ENCODE measurements around the gene CD80.
"Not testable (repeated sequence)": the region's sequence is repeated elsewhere in the genome, so short reads cannot be mapped to it uniquely, and the experiment has no call there.

The CD80 gene

GRCh38 chr3:119596398-119596797 lies 37.0 kb upstream of the CD80 start:
- H3F3A ChIP-seq (ENCODE audit: control insufficient read depth, insufficient read depth), result no peaks in the 10 kb centered on the region
- H3K4me2 ChIP-seq (ENCODE audit: low read length), result no peak overlapping the region
- TF ChIP-seq EZH2phosphoT487 (IDR thresholded peaks at IDR 0.05; ENCODE audit: borderline replicate concordance, low read length), result no peak
- no peak overlapping the region for H3K27ac ChIP-seq (ENCODE audit: low read depth, low read length)
- no peaks in the 10 kb centered on the region for H3K36me3 ChIP-seq (ENCODE audit: control insufficient read depth, low read length)
- no peaks in the 10 kb centered on the region for H3K9me3 ChIP-seq (ENCODE audit: control insufficient read depth, insufficient read depth, low read length)
- no peaks in the 10 kb centered on the region for H4K20me1 ChIP-seq (ENCODE audit: control insufficient read depth, insufficient read depth, low read depth, low read length)
- H3K27me3 ChIP-seq (ENCODE audit: control insufficient read depth, low read length), result peaks cover 3% of the 10 kb centered on the region; the same call in 1 of the 2 replicates
- H3K9me2 ChIP-seq (replicated peaks; ENCODE audit: control insufficient read depth, low read length), result no peaks in the 10 kb centered on the region
- no peak overlapping the region for H3K4me3 ChIP-seq (ENCODE audit: low read length)
- no peaks in the 10 kb centered on the region for H3K79me2 ChIP-seq (ENCODE audit: control insufficient read depth, low read length)
- 0 out of 2 replicates have a peak, but pooled peaks cover 3% of the 10 kb centered on the region for H3K4me1 ChIP-seq (ENCODE audit: control insufficient read depth, low read length)

GRCh38 chr3:119595639-119596334 lies 36.4 kb upstream of the CD80 start:
- Histone ChIP-seq H3K9me2 (replicated peaks; ENCODE audit: control insufficient read depth, low read length) (no peaks in the 10 kb centered on the region), H3K27ac (ENCODE audit: low read depth, low read length) (no peak overlapping the region), H3K4me3 (ENCODE audit: low read length) (no peak overlapping the region), H3K9me3 (ENCODE audit: control insufficient read depth, insufficient read depth, low read length) (no peaks in the 10 kb centered on the region), H3K79me2 (ENCODE audit: control insufficient read depth, low read length) (no peaks in the 10 kb centered on the region), H3K4me2 (ENCODE audit: low read length) (no peak overlapping the region), H3K27me3 (ENCODE audit: control insufficient read depth, low read length) (peaks cover 3% of the 10 kb centered on the region; the same call in 1 of the 2 replicates), H4K20me1 (ENCODE audit: control insufficient read depth, insufficient read depth, low read depth, low read length) (no peaks in the 10 kb centered on the region), H3F3A (ENCODE audit: control insufficient read depth, insufficient read depth) (no peaks in the 10 kb centered on the region), H3K36me3 (ENCODE audit: control insufficient read depth, low read length) (no peaks in the 10 kb centered on the region), H3K4me1 (ENCODE audit: control insufficient read depth, low read length) (0 out of 2 replicates have a peak, but pooled peaks cover 3% of the 10 kb centered on the region)
- TF ChIP-seq CTCF (IDR thresholded peaks at IDR 0.05; ENCODE audit: low read depth, low read length, poor library complexity, severe bottlenecking), result no peak
- TF ChIP-seq EZH2phosphoT487 (IDR thresholded peaks at IDR 0.05; ENCODE audit: borderline replicate concordance, low read length), result no peak

- H3K27ac ChIP-seq (ENCODE audit: low read depth, low read length); H3K4me3 ChIP-seq (ENCODE audit: low read length); H3K4me2 ChIP-seq (ENCODE audit: low read length); H3K4me1 ChIP-seq (ENCODE audit: control insufficient read depth, low read length); H3F3A ChIP-seq (ENCODE audit: control insufficient read depth, insufficient read depth); H3K27me3 ChIP-seq (ENCODE audit: control insufficient read depth, low read length); H4K20me1 ChIP-seq (ENCODE audit: control insufficient read depth, insufficient read depth, low read depth, low read length); H3K9me3 ChIP-seq (ENCODE audit: control insufficient read depth, insufficient read depth, low read length); H3K9me2 ChIP-seq (replicated peaks; ENCODE audit: control insufficient read depth, low read length); H3K36me3 ChIP-seq (ENCODE audit: control insufficient read depth, low read length); H3K79me2 ChIP-seq (ENCODE audit: control insufficient read depth, low read length): not testable (repeated sequence)
Measured at GRCh38 chr3:119594929-119595328, 35.5 kb upstream of the CD80 start.

- Histone ChIP-seq H4K20me1 (ENCODE audit: control insufficient read depth, insufficient read depth, low read depth, low read length) (no peaks in the 10 kb centered on the region), H3K79me2 (ENCODE audit: control insufficient read depth, low read length) (no peaks in the 10 kb centered on the region), H3K9me2 (replicated peaks; ENCODE audit: control insufficient read depth, low read length) (no peaks in the 10 kb centered on the region), H3K36me3 (ENCODE audit: control insufficient read depth, low read length) (no peaks in the 10 kb centered on the region), H3K4me1 (ENCODE audit: control insufficient read depth, low read length) (no peaks in the 10 kb centered on the region), H3K27ac (ENCODE audit: low read depth, low read length) (no peak overlapping the region), H3F3A (ENCODE audit: control insufficient read depth, insufficient read depth) (no peaks in the 10 kb centered on the region), H3K27me3 (ENCODE audit: control insufficient read depth, low read length) (peaks cover 6% of the 10 kb centered on the region; the same call in 1 of the 2 replicates), H3K9me3 (ENCODE audit: control insufficient read depth, insufficient read depth, low read length) (no peaks in the 10 kb centered on the region), H3K4me3 (ENCODE audit: low read length) (no peak overlapping the region), H3K4me2 (ENCODE audit: low read length) (no peak overlapping the region)
- TF ChIP-seq EZH2phosphoT487 (IDR thresholded peaks at IDR 0.05; ENCODE audit: borderline replicate concordance, low read length) (no peak), CTCF (IDR thresholded peaks at IDR 0.05; ENCODE audit: low read depth, low read length, poor library complexity, severe bottlenecking) (no peak)
Measured at GRCh38 chr3:119594066-119594465, 34.7 kb upstream of the CD80 start.

Measured in DOHH2 (cell line).